PC-3 (cell line): ENCODE measurements around the gene OR2V1.

Experiments
- CTCF ChIP-seq: fragments of 300-600 bp; sonication (generic); conservative IDR thresholded peaks from 2 replicates; pipeline ENCODE4 v1.5.1; 2017; ENCODE audit warnings: antibody characterized with exemption, low read depth, mild to moderate bottlenecking, low read length
- EZH2 ChIP-seq: fragments of 300-600 bp; sonication (generic); IDR thresholded peaks from one replicate; pipeline ENCODE4 v1.6.1; 2017; ENCODE audit warnings: antibody characterized with exemption, mild to moderate bottlenecking, low read length; ENCODE audit not compliant: unreplicated experiment

GRCh38 chr5:181133083-181133482 is 2.1 kb upstream of the OR2V1 start:
- no peak for TF ChIP-seq CTCF
- TF ChIP-seq EZH2: no peak
